ENCODE data around the gene DAB1. TPM values are rescaled to one million over a fixed set of nuclear protein-coding genes. Genes with fewer than 3 reads are reported as not detected.

DAB1 gene
- total and polyA plus RNA-seq, 5 donors from 2014 or later, result 0.87 to 5.1 (median 4.0) TPM

DNA sequence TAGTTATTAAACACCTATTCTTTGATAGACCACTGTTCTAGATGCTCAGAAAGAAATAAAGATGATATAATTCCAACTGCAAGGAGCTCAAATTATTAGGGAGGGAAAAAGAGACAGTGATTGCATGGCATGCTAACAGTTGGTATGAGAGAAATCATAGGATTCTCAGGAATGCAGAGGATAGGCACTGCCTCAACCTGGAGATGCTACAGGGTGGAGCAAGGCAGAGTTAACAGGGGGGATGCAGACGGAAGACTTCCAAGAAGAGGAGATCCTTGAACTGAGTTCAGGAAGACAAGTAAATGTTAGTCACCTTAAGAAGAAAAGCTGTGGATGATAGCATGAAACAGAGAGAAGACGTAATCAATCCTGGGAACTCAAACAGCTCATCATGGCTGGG lies 123.7 kb downstream of the DAB1 start:
- Histone ChIP-seq H3K4me1 (ENCODE audit: control insufficient read depth, insufficient read depth, low read length, poor library complexity, severe bottlenecking) (peaks cover 2% of the 10 kb centered on the region), H3K27ac (ENCODE audit: insufficient read depth, low read length, poor library complexity, severe bottlenecking) (no peak overlapping the region), H3K9me3 (ENCODE audit: control insufficient read depth in 2 of 2, low read length in 2 of 2) (no peaks in the 10 kb centered on the region), H3K27me3 (ENCODE audit: control insufficient read depth, insufficient read depth, low read length) (no peaks in the 10 kb centered on the region), H3K36me3 (ENCODE audit: control insufficient read depth, insufficient read depth, low read length) (no peaks in the 10 kb centered on the region), H3K4me3 (ENCODE audit: low read depth, low read length) (no peak overlapping the region)
- no peak overlapping the region for H3K27ac Mint-ChIP-seq
- peaks cover 0 to 5% (median 2%) of the 10 kb centered on the region in 4 donors for H3K4me1 Mint-ChIP-seq
- peaks cover 4% of the 10 kb centered on the region for H3K27me3 Mint-ChIP-seq
- no peak overlapping the region for H3K4me3 Mint-ChIP-seq
- ATAC-seq (ENCODE audit: low read depth in 2 of 2) (no peak), DNase-seq (no peak)
- no peaks in the 10 kb centered on the region for H3K36me3 Mint-ChIP-seq
- peaks cover 0 to 2% (median 0%) of the 10 kb centered on the region in 7 donors for H3K9me3 Mint-ChIP-seq

DNA sequence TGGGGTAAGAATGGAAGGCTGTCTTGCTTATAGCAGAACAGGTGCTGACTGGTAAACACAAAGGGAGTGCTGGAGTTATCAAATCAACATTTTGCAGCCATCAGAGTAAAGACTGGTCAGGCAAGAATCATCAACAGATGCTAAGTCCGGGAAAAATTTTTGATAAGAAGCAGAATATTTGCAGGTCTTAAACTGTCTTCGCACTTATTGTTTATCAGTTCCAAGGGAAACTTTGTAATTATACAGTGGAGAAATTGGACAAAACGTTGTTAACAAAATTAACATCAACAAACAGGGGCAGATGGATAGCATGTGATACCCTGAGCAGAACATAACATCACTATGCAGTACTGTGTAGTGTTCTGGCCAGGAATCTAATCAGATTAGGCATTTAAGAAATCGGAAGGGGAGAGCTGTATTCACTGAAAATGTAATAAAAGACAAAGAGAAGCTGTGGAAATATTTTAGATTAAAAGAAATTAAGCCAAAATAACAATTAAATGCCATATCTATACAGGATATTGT lies 127.1 kb downstream of the DAB1 start:
- Histone ChIP-seq H3K9me3 (ENCODE audit: control insufficient read depth in 2 of 2, low read length in 2 of 2) (no peaks in the 10 kb centered on the region), H3K27ac (ENCODE audit: insufficient read depth, low read length, poor library complexity, severe bottlenecking) (no peak overlapping the region), H3K4me1 (ENCODE audit: control insufficient read depth, insufficient read depth, low read length, poor library complexity, severe bottlenecking) (no peaks in the 10 kb centered on the region), H3K4me3 (ENCODE audit: low read depth, low read length) (no peak overlapping the region), H3K36me3 (ENCODE audit: control insufficient read depth, insufficient read depth, low read length) (no peaks in the 10 kb centered on the region), H3K27me3 (ENCODE audit: control insufficient read depth, insufficient read depth, low read length) (no peaks in the 10 kb centered on the region)
- ATAC-seq (ENCODE audit: low read depth in 2 of 2), result no peak
- Mint-ChIP-seq H3K9me3 (peaks cover 0 to 2% (median 0%) of the 10 kb centered on the region in 7 donors), H3K4me3 (no peak overlapping the region), H3K4me1 (no peaks in the 10 kb centered on the region), H3K27me3 (peaks cover 4% of the 10 kb centered on the region), H3K36me3 (no peaks in the 10 kb centered on the region), H3K27ac (no peak overlapping the region)
- no peak for DNase-seq

DNA sequence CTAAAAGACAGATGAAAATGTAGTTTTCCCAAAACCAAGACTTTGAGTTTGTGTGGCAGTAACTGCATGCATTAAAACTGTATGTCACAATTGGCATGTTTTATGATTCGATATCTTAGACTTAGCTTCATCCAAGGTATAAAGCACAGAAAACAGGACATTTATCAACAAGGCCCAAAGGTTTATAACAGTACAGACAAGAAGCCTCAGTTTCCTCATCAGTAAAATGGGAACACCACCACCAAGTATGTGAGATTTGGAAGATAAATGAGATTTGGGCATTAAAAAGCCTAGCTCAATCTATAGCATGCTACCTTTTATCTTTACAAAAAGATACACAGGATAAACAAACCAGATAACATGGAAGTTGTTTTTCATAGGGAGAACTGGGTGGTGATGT lies 128.5 kb downstream of the DAB1 start:
- DNase-seq (no peak), ATAC-seq (ENCODE audit: low read depth in 2 of 2) (no peak)
- Histone ChIP-seq H3K36me3 (ENCODE audit: control insufficient read depth, insufficient read depth, low read length) (no peaks in the 10 kb centered on the region), H3K27ac (ENCODE audit: insufficient read depth, low read length, poor library complexity, severe bottlenecking) (no peak overlapping the region), H3K4me1 (ENCODE audit: control insufficient read depth, insufficient read depth, low read length, poor library complexity, severe bottlenecking) (no peaks in the 10 kb centered on the region), H3K27me3 (ENCODE audit: control insufficient read depth, insufficient read depth, low read length) (no peaks in the 10 kb centered on the region), H3K4me3 (ENCODE audit: low read depth, low read length) (no peak overlapping the region), H3K9me3 (ENCODE audit: control insufficient read depth in 2 of 2, low read length in 2 of 2) (no peaks in the 10 kb centered on the region)
- H3K27ac Mint-ChIP-seq, result no peak overlapping the region
- peaks cover 0 to 2% (median 0%) of the 10 kb centered on the region in 7 donors for H3K9me3 Mint-ChIP-seq
- no peaks in the 10 kb centered on the region for H3K4me1 Mint-ChIP-seq
- peaks cover 4% of the 10 kb centered on the region for H3K27me3 Mint-ChIP-seq
- H3K36me3 Mint-ChIP-seq, result no peaks in the 10 kb centered on the region
- H3K4me3 Mint-ChIP-seq, result no peak overlapping the region

DNA sequence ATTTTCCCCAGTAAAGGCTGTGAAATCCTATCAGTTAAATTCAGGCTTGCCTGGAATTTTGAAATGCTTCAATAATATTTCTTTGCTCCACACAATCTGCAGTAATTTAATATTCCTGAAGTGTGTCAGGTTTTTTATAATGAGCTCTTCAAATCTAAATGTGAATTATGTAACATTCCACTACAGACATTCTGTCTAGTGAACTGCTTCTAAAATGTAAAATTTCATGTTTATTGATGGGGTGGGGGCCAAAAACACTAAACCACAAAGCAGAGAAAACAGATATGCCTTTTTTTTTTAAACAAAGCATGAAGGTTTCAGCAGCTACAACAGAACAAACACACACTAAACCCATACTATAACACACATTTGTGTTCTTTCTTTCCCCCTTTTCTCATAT lies 129.7 kb downstream of the DAB1 start:
- peaks cover 4% of the 10 kb centered on the region for H3K27me3 Mint-ChIP-seq
- Histone ChIP-seq H3K36me3 (ENCODE audit: control insufficient read depth, insufficient read depth, low read length) (no peaks in the 10 kb centered on the region), H3K27me3 (ENCODE audit: control insufficient read depth, insufficient read depth, low read length) (no peaks in the 10 kb centered on the region), H3K9me3 (ENCODE audit: control insufficient read depth in 2 of 2, low read length in 2 of 2) (no peaks in the 10 kb centered on the region), H3K4me1 (ENCODE audit: control insufficient read depth, insufficient read depth, low read length, poor library complexity, severe bottlenecking) (no peaks in the 10 kb centered on the region), H3K4me3 (ENCODE audit: low read depth, low read length) (no peak overlapping the region), H3K27ac (ENCODE audit: insufficient read depth, low read length, poor library complexity, severe bottlenecking) (no peak overlapping the region)
- H3K36me3 Mint-ChIP-seq, result no peaks in the 10 kb centered on the region
- no peak for ATAC-seq (ENCODE audit: low read depth in 2 of 2)
- no peaks in the 10 kb centered on the region for H3K4me1 Mint-ChIP-seq
- H3K9me3 Mint-ChIP-seq, result peaks cover 0 to 2% (median 0%) of the 10 kb centered on the region in 7 donors
- H3K4me3 Mint-ChIP-seq, result no peak overlapping the region
- DNase-seq, result no peak
- no peak overlapping the region for H3K27ac Mint-ChIP-seq

DNA sequence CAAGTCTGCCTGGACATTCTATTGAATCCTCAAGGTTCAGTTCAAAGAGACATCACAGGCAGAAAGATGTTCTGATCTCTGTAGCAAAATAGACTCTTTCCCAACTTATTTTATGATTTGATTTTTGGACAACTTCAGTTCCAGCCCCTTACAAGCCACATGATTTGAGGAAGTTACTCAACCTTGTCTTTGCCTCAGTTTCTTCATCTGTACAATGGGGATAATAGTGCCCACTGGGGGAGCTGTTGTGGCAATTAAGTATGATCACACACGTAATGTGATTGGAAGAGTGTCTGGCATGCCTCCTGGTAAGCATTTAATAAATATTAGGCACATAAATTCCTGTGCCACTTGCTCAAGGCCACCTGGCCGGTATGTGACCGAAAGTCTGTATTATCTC lies 130.6 kb downstream of the DAB1 start:
- no peaks in the 10 kb centered on the region for H3K36me3 Mint-ChIP-seq
- H3K27me3 ChIP-seq (ENCODE audit: control insufficient read depth, insufficient read depth, low read length), result no peaks in the 10 kb centered on the region
- no peak overlapping the region for H3K4me3 Mint-ChIP-seq
- no peak overlapping the region for H3K4me3 ChIP-seq (ENCODE audit: low read depth, low read length)
- H3K4me1 Mint-ChIP-seq, result no peaks in the 10 kb centered on the region
- H3K27me3 Mint-ChIP-seq, result peaks cover 8% of the 10 kb centered on the region
- no peaks in the 10 kb centered on the region for H3K36me3 ChIP-seq (ENCODE audit: control insufficient read depth, insufficient read depth, low read length)
- no peak for ATAC-seq (ENCODE audit: low read depth in 2 of 2)
- peaks cover 0 to 2% (median 0%) of the 10 kb centered on the region in 7 donors for H3K9me3 Mint-ChIP-seq
- H3K4me1 ChIP-seq (ENCODE audit: control insufficient read depth, insufficient read depth, low read length, poor library complexity, severe bottlenecking), result no peaks in the 10 kb centered on the region
- H3K27ac ChIP-seq (ENCODE audit: insufficient read depth, low read length, poor library complexity, severe bottlenecking), result no peak overlapping the region
- H3K9me3 ChIP-seq (ENCODE audit: control insufficient read depth in 2 of 2, low read length in 2 of 2), result no peaks in the 10 kb centered on the region
- H3K27ac Mint-ChIP-seq, result no peak overlapping the region
- no peak for DNase-seq

DNA sequence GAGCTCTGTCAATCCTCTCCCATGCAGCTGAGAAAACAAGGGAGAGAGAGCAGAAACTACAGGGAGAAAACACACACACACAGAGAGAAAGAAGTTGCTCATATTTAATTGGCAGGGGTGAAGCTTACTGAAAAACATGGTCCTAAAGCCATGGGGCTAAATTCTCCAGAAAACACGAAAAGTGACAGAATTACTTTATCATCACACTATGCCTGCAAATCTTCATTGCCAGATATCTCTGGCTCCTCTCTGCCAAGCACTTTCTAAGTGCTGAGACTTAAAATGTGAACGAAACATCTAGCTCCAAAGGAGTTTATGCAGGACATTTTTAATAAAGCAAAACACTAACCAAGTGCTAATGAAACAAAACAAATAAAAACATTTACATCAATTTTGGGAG lies 134.1 kb downstream of the DAB1 start:
- Histone ChIP-seq H3K27ac (ENCODE audit: insufficient read depth, low read length, poor library complexity, severe bottlenecking) (no peak overlapping the region), H3K4me1 (ENCODE audit: control insufficient read depth, insufficient read depth, low read length, poor library complexity, severe bottlenecking) (no peaks in the 10 kb centered on the region), H3K9me3 (ENCODE audit: control insufficient read depth in 2 of 2, low read length in 2 of 2) (no peaks in the 10 kb centered on the region), H3K36me3 (ENCODE audit: control insufficient read depth, insufficient read depth, low read length) (no peaks in the 10 kb centered on the region), H3K4me3 (ENCODE audit: low read depth, low read length) (no peak overlapping the region), H3K27me3 (ENCODE audit: control insufficient read depth, insufficient read depth, low read length) (no peaks in the 10 kb centered on the region)
- Mint-ChIP-seq H3K36me3 (no peaks in the 10 kb centered on the region), H3K27me3 (peaks cover 8% of the 10 kb centered on the region), H3K27ac (no peak overlapping the region), H3K4me3 (no peak overlapping the region), H3K9me3 (peaks cover 0 to 1% (median 0%) of the 10 kb centered on the region in 7 donors), H3K4me1 (no peaks in the 10 kb centered on the region)
- ATAC-seq (ENCODE audit: low read depth in 2 of 2), result no peak
- no peak for DNase-seq

DNA sequence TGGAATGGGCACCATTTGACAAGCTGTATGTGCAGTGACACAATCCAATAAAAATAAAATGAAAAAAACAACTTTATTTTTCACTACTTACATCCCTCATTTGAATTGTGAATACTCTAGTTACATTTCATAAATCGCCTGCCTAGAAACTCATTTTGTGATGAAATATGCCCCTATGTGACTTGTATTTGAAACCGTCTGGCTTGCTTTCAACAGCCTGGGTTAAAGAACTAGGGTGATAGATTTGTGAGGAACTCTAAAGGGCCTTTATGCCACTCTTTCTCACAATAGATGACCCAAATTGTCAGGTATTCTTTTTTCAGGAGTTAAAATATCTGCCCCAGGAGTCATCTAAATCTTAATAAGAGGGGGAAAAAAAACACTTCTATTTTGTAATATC lies 137.9 kb downstream of the DAB1 start:
- H3K4me3 Mint-ChIP-seq, result no peak overlapping the region
- ATAC-seq (ENCODE audit: low read depth in 2 of 2), result no peak
- no peaks in the 10 kb centered on the region for H3K36me3 ChIP-seq (ENCODE audit: control insufficient read depth, insufficient read depth, low read length)
- no peaks in the 10 kb centered on the region for H3K4me1 ChIP-seq (ENCODE audit: control insufficient read depth, insufficient read depth, low read length, poor library complexity, severe bottlenecking)
- H3K27ac ChIP-seq (ENCODE audit: insufficient read depth, low read length, poor library complexity, severe bottlenecking), result no peak overlapping the region
- no peak overlapping the region for H3K4me3 ChIP-seq (ENCODE audit: low read depth, low read length)
- H3K9me3 ChIP-seq (ENCODE audit: control insufficient read depth in 2 of 2, low read length in 2 of 2), result no peaks in the 10 kb centered on the region
- peaks cover 8% of the 10 kb centered on the region for H3K27me3 Mint-ChIP-seq
- no peaks in the 10 kb centered on the region for H3K27me3 ChIP-seq (ENCODE audit: control insufficient read depth, insufficient read depth, low read length)
- no peaks in the 10 kb centered on the region for H3K36me3 Mint-ChIP-seq
- H3K27ac Mint-ChIP-seq, result no peak overlapping the region
- no peaks in the 10 kb centered on the region for H3K4me1 Mint-ChIP-seq
- no peak for DNase-seq
- H3K9me3 Mint-ChIP-seq, result peaks cover 0 to 1% (median 0%) of the 10 kb centered on the region in 7 donors

DNA sequence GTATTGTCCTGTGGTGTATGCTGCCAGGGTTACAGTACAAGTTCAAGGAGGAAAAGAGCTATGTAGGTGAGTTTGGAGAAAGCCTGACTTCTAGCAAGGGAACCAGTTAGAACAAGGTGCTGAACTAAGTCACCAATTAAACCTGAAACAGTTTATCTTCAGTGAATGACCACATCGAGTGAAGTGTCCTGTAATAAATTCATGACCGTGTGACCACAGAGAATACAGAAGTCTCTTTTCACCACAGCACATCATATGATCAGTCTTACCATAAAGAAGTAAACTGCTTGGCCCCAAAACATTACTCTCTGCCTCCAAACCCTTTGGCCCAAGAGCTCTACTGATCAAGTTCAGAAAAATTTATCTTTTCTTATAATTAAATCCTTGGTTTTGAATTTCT lies 141.4 kb downstream of the DAB1 start:
- H3K4me1 ChIP-seq (ENCODE audit: control insufficient read depth, insufficient read depth, low read length, poor library complexity, severe bottlenecking), result no peaks in the 10 kb centered on the region
- no peak overlapping the region for H3K27ac ChIP-seq (ENCODE audit: insufficient read depth, low read length, poor library complexity, severe bottlenecking)
- Mint-ChIP-seq H3K4me1 (no peaks in the 10 kb centered on the region), H3K27ac (no peak overlapping the region), H3K4me3 (no peak overlapping the region), H3K27me3 (no peaks in the 10 kb centered on the region), H3K9me3 (no peaks in the 10 kb centered on the region), H3K36me3 (no peaks in the 10 kb centered on the region)
- no peak overlapping the region for H3K4me3 ChIP-seq (ENCODE audit: low read depth, low read length)
- no peak for ATAC-seq (ENCODE audit: low read depth in 2 of 2)
- DNase-seq, result no peak
- H3K27me3 ChIP-seq (ENCODE audit: control insufficient read depth, insufficient read depth, low read length), result no peaks in the 10 kb centered on the region
- no peaks in the 10 kb centered on the region for H3K9me3 ChIP-seq (ENCODE audit: control insufficient read depth in 2 of 2, low read length in 2 of 2)
- no peaks in the 10 kb centered on the region for H3K36me3 ChIP-seq (ENCODE audit: control insufficient read depth, insufficient read depth, low read length)

Data from CD4-positive, CD25-positive, alpha-beta regulatory T cell (primary cell).